SK-N-SH (cell line): ENCODE data around the gene HK3. TPM values are rescaled to one million over a fixed set of nuclear protein-coding genes. Genes with fewer than 3 reads are reported as not detected.
A peak's percentile ranks its signal among the peaks of the same experiment; 100 is the strongest.

ENCODE experiments used
- CTCF ChIA-PET: fragments of 300-600, 350-600 bp; formaldehyde crosslinking; extraction: SDS; loops from one replicate; lab custom pipeline; 2021; lab: Yijun Ruan, JAX
- POLR2A ChIA-PET: fragments of 350-600 bp; sonication (Branson Sonifier 250); formaldehyde crosslinking; extraction: SDS; loops from one replicate; lab custom pipeline; 2020; ENCODE audit warnings: antibody characterized with exemption, inconsistent platforms; lab: Yijun Ruan, JAX
- DNase-seq: peaks from one replicate; pipeline ENCODE4 v3.0.0; 2012
- H2AFZ ChIP-seq: fragments of 200-600 bp; sonication (generic); 2 replicates; pipeline ENCODE4 v1.8.1; 2016; ENCODE audit warnings: antibody characterized with exemption, mild to moderate bottlenecking, low read depth
- H3F3A ChIP-seq: fragments of 200-600 bp; sonication (generic); replicated peaks from 2 replicates; pipeline ENCODE3; 2016; ENCODE audit warnings: antibody characterized with exemption, mild to moderate bottlenecking; ENCODE audit not compliant: insufficient read depth
- H3K27ac ChIP-seq, 2 experiments: fragments of 200-500 bp in 1 of 2; fragments of 200-600 bp in 1 of 2; sonication (Bioruptor generic) in 1 of 2; sonication (generic), shearing (Covaris generic) in 1 of 2; 2 replicates each; pipeline versions ENCODE4 v1.5.1 to v1.6.1; 2014 to 2016; ENCODE audit warnings: low read depth in 2 of 2, inconsistent platforms in 1 of 2, low read length in 1 of 2, mild to moderate bottlenecking in 1 of 2, mixed read lengths in 1 of 2
- H3K27me3 ChIP-seq: fragments of 200-600 bp; sonication (generic), shearing (Covaris generic); 2 replicates; pipeline ENCODE4 v1.6.1; 2016; ENCODE audit warnings: mixed run types; ENCODE audit not compliant: insufficient read depth
- H3K36me3 ChIP-seq, 2 experiments: fragments of 200-500 bp in 1 of 2; fragments of 200-600 bp in 1 of 2; sonication (Bioruptor generic) in 1 of 2; sonication (generic) in 1 of 2; replicated peaks in 1 of 2; 2 replicates each; pipeline versions ENCODE3 to v1.5.1; 2014 to 2016; ENCODE audit warnings: low read length in 1 of 2, mild to moderate bottlenecking in 1 of 2; ENCODE audit not compliant: insufficient read depth in 2 of 2, control insufficient read depth in 1 of 2
- H3K4me1 ChIP-seq, 2 experiments: fragments of 200-500 bp in 1 of 2; fragments of 200-600 bp in 1 of 2; sonication (Bioruptor generic) in 1 of 2; sonication (generic), shearing (Covaris generic) in 1 of 2; 2 replicates each; pipeline versions ENCODE4 v1.5.1 to v1.6.1; 2014 to 2016; ENCODE audit warnings: low read depth in 1 of 2, low read length in 1 of 2, mixed run types in 1 of 2; ENCODE audit not compliant: insufficient read depth in 2 of 2, control insufficient read depth in 1 of 2
- H3K4me2 ChIP-seq: fragments of 200-600 bp; sonication (generic), shearing (Covaris generic); 2 replicates; pipeline ENCODE4 v1.6.1; 2017; ENCODE audit warnings: mixed run types
- H3K4me3 ChIP-seq, 2 experiments: fragments of 200-500 bp in 1 of 2; fragments of 200-600 bp in 1 of 2; sonication (Bioruptor generic) in 1 of 2; sonication (generic), shearing (Covaris generic) in 1 of 2; 2 replicates each; pipeline versions ENCODE4 v1.5.1 to v1.8.1; 2014 to 2016; ENCODE audit warnings: low read depth in 2 of 2, inconsistent platforms in 1 of 2, low read length in 1 of 2, mild to moderate bottlenecking in 1 of 2, mixed read lengths in 1 of 2, moderate library complexity in 1 of 2
- H3K79me2 ChIP-seq: fragments of 200-600 bp; sonication (generic); 2 replicates; pipeline ENCODE4 v1.8.1; 2017; ENCODE audit warnings: mild to moderate bottlenecking; ENCODE audit not compliant: insufficient read depth
- H3K9ac ChIP-seq: fragments of 200-600 bp; sonication (generic); 2 replicates; pipeline ENCODE4 v1.6.1; 2017; ENCODE audit warnings: mixed run types
- H3K9me2 ChIP-seq: fragments of 200-600 bp; sonication (generic); 2 replicates; pipeline ENCODE4 v1.6.1; 2017; ENCODE audit warnings: mixed run types
- H3K9me3 ChIP-seq: fragments of 200-600 bp; sonication (generic); 2 replicates; pipeline ENCODE4 v1.6.1; 2017; ENCODE audit warnings: mixed run types, mild to moderate bottlenecking, moderate library complexity
- H4K20me1 ChIP-seq: fragments of 200-600 bp; sonication (generic); 2 replicates; pipeline ENCODE4 v1.6.1; 2017; ENCODE audit warnings: mild to moderate bottlenecking, mixed run types; ENCODE audit not compliant: insufficient read depth
- EP300 ChIP-seq, 2 experiments: IDR thresholded peaks; 2 replicates each; pipeline versions ENCODE4 v1.4.0 to v1.6.1; 2012; ENCODE audit warnings: borderline replicate concordance in 1 of 2, low read depth in 1 of 2, low read length in 1 of 2
- FOSL2 ChIP-seq: IDR thresholded peaks from 2 replicates; pipeline ENCODE4 v1.4.0; 2012; ENCODE audit warnings: low read depth, mild to moderate bottlenecking, moderate library complexity, borderline replicate concordance
- GABPA ChIP-seq: IDR thresholded peaks from 2 replicates; pipeline ENCODE4 v1.4.0; 2012; ENCODE audit warnings: low read depth, mild to moderate bottlenecking
- JUND ChIP-seq: IDR thresholded peaks from 2 replicates; pipeline ENCODE4 v1.4.0; 2012
- MXI1 ChIP-seq: IDR thresholded peaks from 2 replicates; pipeline ENCODE4 v1.6.1; 2012; ENCODE audit warnings: mild to moderate bottlenecking, low read depth, low read length, improper control_type of control experiment
- NFIC ChIP-seq: IDR thresholded peaks from 2 replicates; pipeline ENCODE4 v1.4.0; 2012; ENCODE audit warnings: borderline replicate concordance
- NRF1 ChIP-seq: IDR thresholded peaks from 2 replicates; pipeline ENCODE4 v1.6.1; 2012; ENCODE audit warnings: low read depth, mild to moderate bottlenecking, low read length
- RCOR1 ChIP-seq: fragments of 150-350 bp; IDR thresholded peaks from 2 replicates; pipeline ENCODE4 v1.6.1; 2017; ENCODE audit warnings: antibody characterized with exemption, low read length
- RFX5 ChIP-seq: IDR thresholded peaks from 2 replicates; pipeline ENCODE4 v1.6.1; 2012; ENCODE audit warnings: mild to moderate bottlenecking, improper control_type of control experiment, low read length
- RXRA ChIP-seq: IDR thresholded peaks from 2 replicates; pipeline ENCODE4 v1.4.0; 2012; ENCODE audit warnings: low read depth, mild to moderate bottlenecking, borderline replicate concordance
- TEAD4 ChIP-seq: IDR thresholded peaks from 2 replicates; pipeline ENCODE4 v1.4.0; 2012; ENCODE audit warnings: mild to moderate bottlenecking, borderline replicate concordance; ENCODE audit not compliant: insufficient read depth
- WGBS: methylation state at CpG from one replicate; pipeline ENCODE4 v1.1.6; 2017; ENCODE audit warnings: low lambda C conversion rate; 5-methylcytosine and 5-hydroxymethylcytosine counted together
- polyA plus RNA-seq, 3 experiments: library from polyadenylated mRNA; depleted of rRNA; stranded (reverse); fragments of >200 nt; gene quantifications; 2 replicates each; pipeline ENCODE4 v1.2.3, GENCODE V29; 2012
- TF ChIP-seq, protein P1 (sequence below): IDR thresholded peaks from 2 replicates; pipeline ENCODE4; 2012
- TF ChIP-seq, protein P2 (sequence below): IDR thresholded peaks from 2 replicates; pipeline ENCODE4 v1.4.0; 2012; ENCODE audit warnings: low read depth, borderline replicate concordance
- TF ChIP-seq, protein P3 (sequence below): IDR thresholded peaks from 2 replicates; pipeline ENCODE4 v1.4.0; 2012; ENCODE audit warnings: low read depth

HK3 gene
- polyA plus RNA-seq, 1 of the 3 experiments (the other 2 are of a cell fraction): 0.02 TPM

DNA sequence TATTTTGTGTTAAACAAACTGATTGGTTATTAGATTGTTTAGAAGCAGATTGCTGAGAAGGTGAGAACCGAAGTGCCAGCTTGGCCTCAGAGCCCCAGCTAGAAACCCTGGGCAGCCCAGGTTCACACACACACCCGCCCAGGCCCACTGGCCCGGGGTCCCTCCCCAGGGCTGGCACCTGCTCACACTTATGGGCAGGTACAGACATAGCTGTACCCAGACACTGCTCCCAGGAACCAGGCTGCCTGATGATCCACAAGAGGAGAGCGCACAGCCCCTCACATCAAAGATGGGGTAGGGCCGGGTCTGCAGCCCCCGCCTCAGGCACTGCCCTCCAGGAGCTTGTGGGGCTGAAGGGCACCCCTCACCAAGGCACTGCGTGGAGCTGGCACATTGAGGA is 33.2 kb downstream of the HK3 start:
- Histone ChIP-seq H3K79me2 (no peaks in the 10 kb centered on the region), H4K20me1 (no peaks in the 10 kb centered on the region), H3K27ac (peak overlapping the region in 1 of 2 experiments; percentile 95; a peak in 2 of 4 replicates), H3K36me3 (no peaks in the 10 kb centered on the region), H3K9ac (no peak overlapping the region), H3K4me1 (peaks cover 0 to 69% of the 10 kb centered on the region in 2 experiments; a peak in 2 of 4 replicates), H3K4me2 (no peak overlapping the region), H3F3A (no peaks in the 10 kb centered on the region), H3K9me3 (no peaks in the 10 kb centered on the region), H2AFZ (no peak overlapping the region), H3K4me3 (no peak overlapping the region), H3K27me3 (peaks cover 4% of the 10 kb centered on the region; the same call in 1 of the 2 replicates), H3K9me2 (no peaks in the 10 kb centered on the region)
- no peak for DNase-seq
- POLR2A ChIA-PET: no interaction called here
- 53% methylated on average over 5 of the region's 7 CpGs for WGBS
- TF ChIP-seq MXI1 (no peak), NRF1 (no peak), NFIC (no peak), EP300 (IDR thresholded peaks at IDR 0.05; ENCODE audit: borderline replicate concordance in 1 of 2, low read depth in 1 of 2, low read length in 1 of 2) (no peak), FOSL2 (no peak)
- TF ChIP-seq, protein P1, sequence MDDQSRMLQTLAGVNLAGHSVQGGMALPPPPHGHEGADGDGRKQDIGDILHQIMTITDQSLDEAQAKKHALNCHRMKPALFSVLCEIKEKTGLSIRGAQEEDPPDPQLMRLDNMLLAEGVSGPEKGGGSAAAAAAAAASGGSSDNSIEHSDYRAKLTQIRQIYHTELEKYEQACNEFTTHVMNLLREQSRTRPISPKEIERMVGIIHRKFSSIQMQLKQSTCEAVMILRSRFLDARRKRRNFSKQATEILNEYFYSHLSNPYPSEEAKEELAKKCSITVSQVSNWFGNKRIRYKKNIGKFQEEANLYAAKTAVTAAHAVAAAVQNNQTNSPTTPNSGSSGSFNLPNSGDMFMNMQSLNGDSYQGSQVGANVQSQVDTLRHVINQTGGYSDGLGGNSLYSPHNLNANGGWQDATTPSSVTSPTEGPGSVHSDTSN: no peak
- CTCF ChIA-PET: interaction anchor here (1.2 to 3.0 kb wide), 5 partner anchors 15 to 205 kb away, joined by 3 to 24 read pairs (median 6); no protein-coding TSS in a partner anchor

DNA sequence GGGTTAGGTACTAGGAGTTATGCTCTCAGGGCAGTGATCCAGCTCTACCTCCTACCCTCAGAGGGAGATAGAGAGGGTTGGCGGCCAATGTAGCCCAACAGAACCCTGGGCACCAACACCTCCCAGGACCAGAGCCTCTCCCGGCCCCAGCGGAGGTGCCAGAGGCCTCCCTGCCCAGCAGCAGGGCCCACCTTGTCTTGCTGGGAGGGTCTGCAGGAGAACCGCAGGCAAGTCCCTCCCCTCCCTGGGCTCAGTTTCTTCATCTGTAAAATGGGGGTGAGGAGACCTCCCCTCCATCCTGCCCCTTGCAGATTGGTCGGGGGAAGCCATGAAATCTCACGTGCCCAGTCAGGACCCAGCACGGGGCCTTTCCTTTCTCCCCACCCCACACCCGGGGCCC is 34.4 kb downstream of the HK3 start:
- H3K36me3 ChIP-seq: no peaks in the 10 kb centered on the region
- H3K27me3 ChIP-seq: peaks cover 4% of the 10 kb centered on the region; the same call in 1 of the 2 replicates
- TF ChIP-seq RXRA: no peak
- no peak for TF ChIP-seq RCOR1
- TF ChIP-seq JUND: no peak
- TF ChIP-seq, protein P1: no peak
- TF ChIP-seq, protein P2, sequence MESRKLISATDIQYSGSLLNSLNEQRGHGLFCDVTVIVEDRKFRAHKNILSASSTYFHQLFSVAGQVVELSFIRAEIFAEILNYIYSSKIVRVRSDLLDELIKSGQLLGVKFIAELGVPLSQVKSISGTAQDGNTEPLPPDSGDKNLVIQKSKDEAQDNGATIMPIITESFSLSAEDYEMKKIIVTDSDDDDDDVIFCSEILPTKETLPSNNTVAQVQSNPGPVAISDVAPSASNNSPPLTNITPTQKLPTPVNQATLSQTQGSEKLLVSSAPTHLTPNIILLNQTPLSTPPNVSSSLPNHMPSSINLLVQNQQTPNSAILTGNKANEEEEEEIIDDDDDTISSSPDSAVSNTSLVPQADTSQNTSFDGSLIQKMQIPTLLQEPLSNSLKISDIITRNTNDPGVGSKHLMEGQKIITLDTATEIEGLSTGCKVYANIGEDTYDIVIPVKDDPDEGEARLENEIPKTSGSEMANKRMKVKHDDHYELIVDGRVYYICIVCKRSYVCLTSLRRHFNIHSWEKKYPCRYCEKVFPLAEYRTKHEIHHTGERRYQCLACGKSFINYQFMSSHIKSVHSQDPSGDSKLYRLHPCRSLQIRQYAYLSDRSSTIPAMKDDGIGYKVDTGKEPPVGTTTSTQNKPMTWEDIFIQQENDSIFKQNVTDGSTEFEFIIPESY: no peak
- TF ChIP-seq GABPA: no peak
- no peak for TF ChIP-seq NFIC
- no peak for TF ChIP-seq FOSL2
- no peak for TF ChIP-seq RFX5
- TF ChIP-seq, protein P3, sequence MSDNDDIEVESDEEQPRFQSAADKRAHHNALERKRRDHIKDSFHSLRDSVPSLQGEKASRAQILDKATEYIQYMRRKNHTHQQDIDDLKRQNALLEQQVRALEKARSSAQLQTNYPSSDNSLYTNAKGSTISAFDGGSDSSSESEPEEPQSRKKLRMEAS: no peak
- no peak for TF ChIP-seq TEAD4
- TF ChIP-seq, all 33 proteins: peak for 0
- H3K9me3 ChIP-seq: no peaks in the 10 kb centered on the region
- H4K20me1 ChIP-seq: no peaks in the 10 kb centered on the region
- H3K9ac ChIP-seq: no peak overlapping the region
- H3K27ac ChIP-seq: no peak overlapping the region; a peak in 1 of 4 replicates
- peaks cover 0 to 63% of the 10 kb centered on the region in 2 experiments; a peak in 2 of 4 replicates for H3K4me1 ChIP-seq
- H3K4me3 ChIP-seq: no peak overlapping the region
- H3K4me2 ChIP-seq: no peak overlapping the region
- no peaks in the 10 kb centered on the region for H3K9me2 ChIP-seq
- DNase-seq: no peak
- ChIA-PET CTCF (interaction anchor here (1.0 to 1.2 kb wide), 2 partner anchors 9 to 291 kb away, joined by 3 to 4 read pairs; no protein-coding TSS in a partner anchor), POLR2A (no interaction called here)
- 75% methylated on average over 1 of the region's 8 CpGs for WGBS
- no peaks in the 10 kb centered on the region for H3K79me2 ChIP-seq
- no peaks in the 10 kb centered on the region for H3F3A ChIP-seq
- no peak overlapping the region for H2AFZ ChIP-seq
